T-helper 2 cell treated with Interferon-gamma antibody and Interleukin-4, amounts not matched to agents 100 ng/mL and 5 ng/mL, for 36 hours (primary cell): ENCODE data around the gene NMUR1. TPM values are rescaled to one million over a fixed set of nuclear protein-coding genes. Genes with fewer than 3 reads are reported as not detected.
"Not testable (repeated sequence)": the region's sequence is repeated elsewhere in the genome, so short reads cannot be mapped to it uniquely, and the experiment has no call there.

Experiments
- intact Hi-C: fragments of 100-400 bp; cut with micrococcal nuclease; formaldehyde crosslinking; loops from one replicate; pipeline ENCODE4 v1.15.1; 2023
- total RNA-seq: library from RNA; stranded (reverse); gene quantifications from 2 replicates; pipeline ENCODE4 v1.2.3, GENCODE V29; 2022

NMUR1 gene
- total RNA-seq: 6.9 and 8.1 TPM in 2 replicates

DNA sequence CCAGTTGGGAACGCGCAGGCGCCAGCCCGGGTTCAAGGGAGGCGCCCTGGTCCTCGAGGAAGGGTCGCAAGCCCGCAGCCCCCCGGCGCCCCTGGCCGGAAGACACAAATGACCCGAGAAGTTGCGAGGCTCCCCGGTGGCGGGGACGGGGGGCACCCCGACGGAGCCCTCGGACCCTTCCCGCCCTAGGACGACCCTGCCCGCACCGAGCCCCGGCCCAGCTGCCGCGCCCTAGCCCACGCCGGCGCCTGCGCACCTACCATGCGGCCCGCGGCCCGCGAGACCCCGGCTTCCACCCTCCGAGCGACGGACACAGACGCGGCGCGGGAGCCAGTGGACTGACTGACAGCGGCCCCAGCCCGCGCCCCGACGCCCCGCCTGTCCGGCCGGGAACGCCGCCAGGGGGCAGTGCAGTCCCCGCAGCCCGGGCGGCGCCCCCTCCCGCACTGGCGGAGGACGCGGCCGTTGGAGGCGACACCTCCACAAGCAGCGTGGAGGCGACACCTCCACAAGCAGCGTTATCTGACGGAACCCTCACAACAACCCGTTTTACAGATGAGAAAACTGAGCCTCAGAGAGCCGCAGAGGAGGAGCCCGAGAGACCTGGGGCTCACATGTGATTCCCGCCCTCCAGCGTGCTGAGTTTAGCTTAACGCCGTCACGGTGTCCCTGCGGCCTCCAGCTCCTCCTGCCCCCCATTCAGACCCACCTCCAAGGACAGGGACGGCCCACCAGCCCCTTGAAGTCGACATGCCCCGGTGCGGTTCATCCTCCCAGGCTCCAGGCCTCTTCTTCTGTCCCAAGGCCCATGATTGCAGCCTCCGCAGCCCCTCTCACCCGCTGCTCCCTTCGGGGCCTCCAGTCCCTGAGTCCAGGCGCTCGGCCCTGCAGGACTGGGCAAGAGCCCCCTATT lies at the start of gene NMUR1:
Gene NMUR1, minus strand, starts transcription at position 347 of the 913 bp plus-strand sequence. Its CDS starts 84 bp downstream, at position 263.
- intact Hi-C loops: loop anchor here (1.0 kb wide), 3 partner anchors 13 to 28 kb away; no protein-coding TSS in a partner anchor

DNA sequence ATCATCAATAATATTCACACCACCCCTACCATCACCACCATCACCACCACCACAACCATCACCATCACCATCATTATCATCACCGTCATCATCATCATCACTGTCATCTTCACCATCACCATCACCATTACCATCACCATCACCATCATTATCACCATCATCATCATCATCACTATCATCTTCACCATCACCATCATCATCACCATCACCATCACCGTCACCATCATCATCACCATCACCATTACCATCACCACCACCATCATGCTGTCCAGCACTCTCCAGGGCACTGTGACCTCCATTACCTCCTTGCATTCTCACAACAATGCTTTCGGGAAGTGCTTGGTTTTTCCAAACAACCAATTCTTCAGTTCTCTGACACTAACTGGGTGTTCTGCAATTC lies 49.3 kb upstream of the NMUR1 start:
- intact Hi-C loops: no loop called here

DNA sequence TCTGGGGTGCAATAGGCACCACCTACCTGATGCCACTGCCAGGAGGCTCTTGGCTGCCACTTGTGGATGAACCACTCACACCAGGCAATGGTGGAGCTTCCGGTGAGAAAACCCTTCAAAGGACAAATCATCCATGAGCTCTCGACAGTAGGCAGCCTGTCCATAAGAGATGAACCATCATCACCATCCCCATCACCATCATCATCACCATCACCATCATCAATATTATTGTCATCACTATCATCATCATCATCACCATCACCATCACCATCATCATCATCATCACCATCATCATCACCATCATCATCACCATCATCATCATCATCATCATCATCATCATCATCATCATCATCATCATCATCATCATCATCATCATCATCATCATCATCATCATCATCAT lies 48.4 kb upstream of the NMUR1 start:
- intact Hi-C loops: not testable (repeated sequence)

DNA sequence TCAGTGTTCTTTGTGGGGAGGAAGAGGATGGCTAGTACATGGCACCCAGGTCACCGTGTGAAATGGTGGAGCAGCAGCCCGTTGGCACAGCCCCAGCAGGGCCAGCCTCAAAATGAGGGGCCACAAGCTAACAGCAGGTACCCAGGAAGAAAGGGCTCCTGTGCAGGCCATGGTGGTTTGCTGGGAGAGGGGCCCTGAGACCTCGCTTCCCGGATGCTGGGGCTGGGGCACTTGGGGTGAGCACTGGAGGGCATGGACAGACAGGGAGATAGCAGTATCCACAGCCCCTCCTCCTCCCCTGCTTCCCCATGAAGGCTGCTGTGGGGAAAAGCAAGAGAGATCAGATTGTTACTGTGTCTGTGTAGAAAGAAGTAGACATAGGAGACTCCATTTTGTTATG lies 46.2 kb upstream of the NMUR1 start:
- intact Hi-C loops: no loop called here

DNA sequence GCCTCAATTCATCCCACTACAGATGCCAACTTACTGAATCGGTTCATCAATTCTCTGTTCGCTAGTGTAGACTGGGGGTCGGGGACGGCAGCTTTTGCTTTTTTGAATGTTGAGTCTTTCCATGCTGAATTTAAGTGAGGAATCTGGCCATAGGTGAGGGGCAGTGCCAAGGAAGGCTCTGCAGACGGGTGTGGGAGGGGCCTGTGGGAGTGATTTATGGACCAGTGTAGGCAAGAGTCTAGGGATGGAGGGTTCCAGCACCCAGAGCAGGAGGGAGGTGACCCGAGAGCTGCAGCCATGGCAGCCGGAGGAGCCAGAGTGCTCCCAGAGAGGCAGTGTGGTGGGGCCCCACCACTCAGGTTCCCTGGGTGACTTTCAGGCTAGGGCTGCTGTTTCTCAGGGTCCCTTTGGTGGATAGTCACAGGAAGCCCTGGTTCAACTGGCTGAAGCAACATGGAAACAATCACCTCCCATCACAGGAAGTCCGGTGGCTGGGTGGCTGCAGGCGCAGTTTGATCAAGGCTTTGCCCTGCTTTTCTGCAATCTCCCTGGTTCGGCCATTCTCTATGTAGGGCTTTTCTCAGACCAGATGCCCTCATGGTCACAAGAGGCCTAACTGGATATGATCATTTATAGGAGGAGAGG lies 45.5 kb upstream of the NMUR1 start:
- intact Hi-C loops: no loop called here

DNA sequence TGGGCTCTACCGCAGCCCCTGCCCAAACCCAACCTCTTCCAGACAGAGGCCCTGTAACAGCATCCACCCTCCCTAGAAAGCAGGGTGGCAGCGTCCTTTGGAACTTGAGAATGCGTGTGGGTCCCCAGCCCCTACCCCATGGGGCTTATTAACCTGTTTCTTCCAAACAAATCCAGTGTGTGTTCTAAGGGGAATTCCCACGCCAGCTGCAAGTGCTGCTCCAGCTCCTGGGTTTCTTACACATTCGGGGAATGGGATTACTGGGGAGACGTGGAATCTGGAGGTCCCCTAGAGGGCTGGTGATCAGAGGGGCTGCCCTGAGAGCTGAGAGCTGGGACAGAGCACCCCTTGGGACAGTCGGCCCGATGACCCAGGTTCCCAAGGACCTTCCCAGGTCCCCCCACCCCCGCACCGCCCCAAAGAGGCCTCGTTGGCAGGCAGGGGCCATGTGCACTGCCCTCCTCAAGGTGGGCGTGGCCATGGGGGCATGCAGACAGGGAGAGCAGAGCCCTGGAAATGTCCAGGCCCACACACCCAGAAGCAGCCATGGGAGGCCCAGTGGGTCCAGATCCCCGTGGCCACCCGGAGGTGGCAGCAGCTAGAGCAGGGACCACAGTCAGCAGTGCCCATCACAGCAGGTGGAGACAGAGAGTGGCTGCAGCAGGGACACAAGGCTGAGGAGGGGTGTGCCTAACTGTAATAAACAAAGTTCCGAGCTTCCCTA lies 43.6 kb upstream of the NMUR1 start:
- intact Hi-C loops: no loop called here

GRCh38 chr2:231573096-231573495 lies 42.9 kb upstream of the NMUR1 start:
- intact Hi-C loops: no loop called here

- intact Hi-C loops: no loop called here
These were observed 41.5 kb upstream of the NMUR1 start for GRCh38 chr2:231571661-231572191.

- intact Hi-C loops: not testable (repeated sequence)
These were observed 40.7 kb upstream of the NMUR1 start for GRCh38 chr2:231570915-231571314.

- intact Hi-C loops: no loop called here
These were observed 38.7 kb upstream of the NMUR1 start for GRCh38 chr2:231568785-231569435.

DNA sequence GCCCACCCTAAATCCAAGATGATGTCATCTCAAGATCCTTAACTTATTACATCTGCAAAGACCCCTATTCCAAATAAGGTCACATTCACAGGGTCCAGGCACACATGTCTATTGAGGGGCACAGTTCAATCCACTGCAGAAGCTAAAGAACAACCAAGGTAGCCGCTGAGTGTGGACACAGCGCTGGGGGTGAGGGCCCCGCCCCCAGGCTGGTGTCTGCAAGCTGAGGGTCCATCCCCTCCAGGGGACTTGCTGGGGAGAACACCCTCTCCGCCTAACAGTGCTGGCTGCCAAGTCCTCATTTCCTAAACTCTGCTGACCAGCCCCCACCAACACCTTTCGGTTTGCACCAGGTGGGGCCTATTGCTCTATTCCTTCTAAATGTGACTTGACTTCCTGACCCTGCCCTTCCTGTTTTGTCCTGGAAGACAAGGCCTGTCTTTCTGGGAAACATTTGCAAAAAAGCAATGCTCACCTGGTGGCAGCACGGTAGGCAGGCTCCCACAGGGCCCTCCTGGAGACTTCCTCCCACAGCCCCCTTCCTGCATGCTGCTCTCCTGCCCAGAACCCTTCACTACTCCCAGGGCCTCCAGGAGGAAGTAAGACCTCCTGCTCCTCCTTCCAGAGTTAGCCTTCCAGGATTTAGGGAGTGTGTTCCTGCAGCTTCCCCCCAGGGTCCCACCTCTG lies 38.0 kb upstream of the NMUR1 start:
- intact Hi-C loops: no loop called here

GRCh38 chr2:231567159-231567558 lies 36.9 kb upstream of the NMUR1 start:
- intact Hi-C loops: no loop called here

- intact Hi-C loops: no loop called here
These were observed 35.8 kb upstream of the NMUR1 start for GRCh38 chr2:231565887-231566594.

GRCh38 chr2:231563378-231563961 lies 33.2 kb upstream of the NMUR1 start:
- intact Hi-C loops: loop anchor here (1.0 kb wide), 1 partner anchor 38 kb away; no protein-coding TSS in a partner anchor

GRCh38 chr2:231557571-231558217 lies 27.4 kb upstream of the NMUR1 start:
- intact Hi-C loops: loop anchor here (1.0 kb wide), 5 partner anchors 12 to 93 kb away; partner anchors contain the start of genes NCL and NMUR1

DNA sequence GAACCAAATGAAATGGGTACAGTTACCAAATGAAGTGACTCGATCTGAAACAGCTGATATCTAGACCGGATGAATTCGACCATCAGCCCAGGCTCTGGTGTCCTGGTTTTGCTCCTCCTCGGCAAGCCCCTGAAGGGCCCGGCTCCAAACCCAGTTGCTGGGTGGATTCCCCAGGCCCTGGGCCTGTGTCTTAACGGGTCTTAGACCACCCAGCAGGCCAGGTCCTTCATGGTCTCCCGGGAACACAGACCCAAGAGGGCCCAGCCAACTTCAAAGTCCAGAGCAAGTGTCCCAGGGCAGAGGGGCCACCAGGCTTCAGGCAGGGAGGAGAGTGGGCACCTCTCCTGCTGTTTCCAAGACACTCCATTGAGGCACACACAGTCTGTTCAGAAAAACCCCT lies 26.7 kb upstream of the NMUR1 start:
- intact Hi-C loops: loop anchor here (1.0 kb wide), 1 partner anchor 12 kb away; no protein-coding TSS in a partner anchor

DNA sequence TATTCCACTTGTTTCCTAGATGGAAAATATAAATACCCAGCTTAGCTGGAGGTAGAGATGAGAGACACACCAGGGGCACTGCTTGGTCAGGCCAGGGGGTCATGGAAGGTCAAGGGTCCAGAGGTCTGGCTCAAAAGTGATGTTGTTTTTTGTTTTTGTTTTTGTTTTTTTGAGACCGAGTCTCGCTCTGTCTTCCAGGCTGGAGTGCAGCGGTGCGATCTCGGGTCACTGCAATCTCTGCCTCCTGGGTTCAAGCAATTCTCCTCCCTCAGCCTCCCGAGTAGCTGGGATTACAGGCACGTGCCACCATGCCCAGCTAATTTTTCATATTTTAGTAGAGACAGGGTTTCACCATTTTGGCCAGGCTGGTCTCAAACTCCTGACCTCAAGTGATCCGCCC lies 26.3 kb upstream of the NMUR1 start:
- intact Hi-C loops: not testable (repeated sequence)

DNA sequence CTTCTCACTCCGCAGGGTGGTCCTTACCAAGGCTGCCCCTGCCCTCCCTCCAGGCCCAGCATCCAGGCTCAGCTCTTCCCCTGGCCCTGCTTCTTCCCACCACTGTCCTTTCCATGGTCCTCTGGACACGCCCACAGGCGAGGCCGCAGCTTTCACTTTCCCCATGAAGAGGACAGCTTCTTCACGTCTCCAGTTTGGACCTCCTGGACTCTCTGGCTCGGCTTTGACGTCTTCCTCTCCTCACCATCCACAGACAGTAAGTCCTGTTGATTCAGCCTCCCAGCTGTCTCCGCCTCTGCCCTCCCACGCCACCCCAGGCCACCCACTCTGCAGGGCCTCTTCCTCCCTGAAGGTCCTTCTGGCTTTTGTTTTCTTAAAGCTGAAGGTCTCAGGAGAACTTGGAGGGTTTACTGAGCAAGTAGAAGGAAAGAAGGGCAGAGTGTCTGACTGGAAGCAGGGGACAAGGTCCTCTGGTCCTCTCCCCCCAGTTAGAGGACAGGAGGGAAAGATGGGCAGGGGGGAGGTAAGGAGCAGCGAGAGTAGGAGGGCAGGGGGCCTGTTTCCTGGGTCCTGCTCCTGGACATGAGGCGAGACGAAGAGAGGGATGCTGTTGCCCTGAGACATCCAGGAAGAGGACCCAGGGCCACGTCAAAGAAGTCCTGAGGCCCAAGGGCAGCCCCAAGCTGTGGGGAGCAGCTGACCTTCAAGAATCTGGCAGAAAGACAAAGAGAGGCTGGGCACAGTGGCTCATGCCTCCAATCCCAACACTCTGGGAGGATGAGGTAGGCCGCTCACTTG lies 24.7 kb upstream of the NMUR1 start:
- intact Hi-C loops: no loop called here
